ENCODE measurements around the gene COL18A1.

COL18A1 gene

DNA sequence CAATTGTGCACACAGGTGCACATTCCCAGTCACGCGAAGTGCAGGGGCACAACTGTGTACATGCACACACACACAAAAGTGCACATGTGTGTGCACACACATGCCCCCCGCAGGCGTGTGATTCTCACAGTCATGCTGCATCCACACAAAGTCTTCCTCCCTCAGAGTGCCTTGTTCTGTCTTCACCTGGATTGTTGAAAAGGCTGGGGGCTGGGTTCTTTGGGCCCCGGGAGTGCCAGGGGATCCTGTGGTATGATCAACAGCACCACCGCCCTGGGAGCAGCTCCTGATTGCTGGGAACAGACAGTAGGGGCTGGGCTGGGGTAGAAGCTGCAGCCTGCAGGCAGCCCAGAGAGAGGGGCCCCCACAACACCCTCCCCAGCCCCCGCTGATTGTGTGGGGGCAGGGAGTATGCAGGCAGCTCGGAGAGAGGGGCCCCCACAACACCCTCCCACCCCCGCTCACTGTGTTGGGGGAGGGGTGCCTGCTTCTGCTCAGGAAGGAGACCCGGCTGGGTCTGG, 3.4 kb downstream of the COL18A1 start:
- Mint-ChIP-seq H3K4me1 (peaks cover 9% of the 10 kb centered on the region), H3K27ac (no peak overlapping the region), H3K4me3 (no peak overlapping the region), H3K9me3 (no peaks in the 10 kb centered on the region), H3K36me3 (peaks cover 2% of the 10 kb centered on the region), H3K27me3 (peaks cover 54% of the 10 kb centered on the region)
- CTCF ChIA-PET, result no interaction called here
- no peak for DNase-seq

GRCh38 chr21:45408801-45409261, 3.9 kb downstream of the COL18A1 start:
- peaks cover 2% of the 10 kb centered on the region for H3K36me3 Mint-ChIP-seq
- H3K4me1 Mint-ChIP-seq, result peaks cover 6% of the 10 kb centered on the region
- no peaks in the 10 kb centered on the region for H3K9me3 Mint-ChIP-seq
- DNase-seq, result no peak
- no peak overlapping the region for H3K27ac Mint-ChIP-seq
- H3K4me3 Mint-ChIP-seq, result no peak overlapping the region
- peaks cover 49% of the 10 kb centered on the region for H3K27me3 Mint-ChIP-seq
- CTCF ChIA-PET, result no interaction called here

DNA sequence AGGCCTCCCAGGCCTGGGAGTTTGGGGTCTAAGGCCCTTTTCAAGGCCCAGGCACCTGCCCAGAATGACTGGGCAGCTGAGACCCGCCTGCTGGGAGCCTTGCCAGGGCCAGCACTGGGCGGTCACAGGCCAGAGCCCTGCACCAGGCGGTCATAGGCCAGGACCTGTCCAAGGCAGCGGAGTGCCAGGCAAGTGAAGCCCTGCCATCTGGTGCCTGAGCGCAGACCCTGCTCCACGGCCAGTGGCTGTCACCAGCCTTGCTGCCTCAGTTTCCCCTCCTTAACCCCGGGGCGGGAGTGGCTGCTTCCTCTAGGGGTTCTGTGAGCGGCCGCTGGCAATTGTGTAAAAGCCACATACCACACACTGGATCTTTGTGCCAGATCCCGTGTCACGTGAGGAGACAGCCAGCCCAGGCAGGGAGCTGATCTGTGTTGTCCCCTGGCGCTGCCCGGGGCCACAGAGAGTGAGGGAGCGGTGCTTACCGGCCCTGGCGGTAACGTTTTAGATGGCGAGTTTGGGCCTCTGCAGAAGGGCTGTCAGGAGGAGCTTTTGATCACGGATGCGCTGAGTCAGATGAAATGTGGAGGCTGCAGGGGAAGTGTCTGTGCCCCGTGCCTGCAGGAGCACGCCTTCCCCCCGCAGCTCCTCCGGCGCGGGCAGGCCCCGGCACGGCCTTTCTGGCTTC, 4.6 kb downstream of the COL18A1 start:
- CTCF ChIA-PET, result interaction anchor here (1.4 kb wide), 1 partner anchor 100 kb away, joined by 3 read pairs; no protein-coding TSS in a partner anchor
- Mint-ChIP-seq H3K4me1 (no peaks in the 10 kb centered on the region), H3K36me3 (no peaks in the 10 kb centered on the region), H3K27ac (no peak overlapping the region), H3K27me3 (peaks cover 42% of the 10 kb centered on the region), H3K9me3 (no peaks in the 10 kb centered on the region), H3K4me3 (no peak overlapping the region)
- no peak for DNase-seq

- CTCF ChIA-PET, result interaction anchor here (1.4 kb wide), 1 partner anchor 101 kb away, joined by 3 read pairs; no protein-coding TSS in a partner anchor
- Mint-ChIP-seq H3K36me3 (no peaks in the 10 kb centered on the region), H3K27ac (no peak overlapping the region), H3K4me1 (no peaks in the 10 kb centered on the region), H3K9me3 (no peaks in the 10 kb centered on the region), H3K27me3 (peaks cover 40% of the 10 kb centered on the region), H3K4me3 (no peak overlapping the region)
- no peak for DNase-seq
Observed at GRCh38 chr21:45410151-45410864, 5.3 kb downstream of the COL18A1 start.

- Mint-ChIP-seq H3K27ac (no peak overlapping the region), H3K27me3 (peaks cover 34% of the 10 kb centered on the region), H3K4me3 (no peak overlapping the region), H3K4me1 (no peaks in the 10 kb centered on the region), H3K36me3 (no peaks in the 10 kb centered on the region), H3K9me3 (no peaks in the 10 kb centered on the region)
- CTCF ChIA-PET, result interaction anchor here (1.4 kb wide), 1 partner anchor 102 kb away, joined by 3 read pairs; no protein-coding TSS in a partner anchor
- no peak for DNase-seq
Observed at GRCh38 chr21:45410865-45411809, 6.2 kb downstream of the COL18A1 start.

DNA sequence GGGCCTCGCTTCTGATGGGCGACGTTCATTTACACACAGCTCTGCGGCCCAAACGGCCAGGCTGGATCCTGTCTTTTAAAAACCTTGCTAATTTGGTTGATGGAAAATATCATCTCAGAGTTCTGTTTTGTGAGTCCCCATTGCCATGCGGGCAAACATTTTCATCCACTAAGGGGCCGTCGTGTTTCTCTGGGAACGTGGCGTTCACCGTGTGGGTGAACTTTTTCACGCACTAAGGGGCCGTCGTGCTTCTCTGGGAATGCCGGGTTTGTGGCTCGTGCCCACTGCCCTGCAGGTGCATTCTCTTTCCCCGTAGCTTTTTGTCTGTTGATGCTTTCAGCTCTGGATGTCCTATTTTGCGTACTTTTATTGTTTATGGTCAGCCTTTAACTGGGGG, 6.8 kb downstream of the COL18A1 start:
- H3K27me3 Mint-ChIP-seq, result peaks cover 28% of the 10 kb centered on the region
- no peaks in the 10 kb centered on the region for H3K36me3 Mint-ChIP-seq
- CTCF ChIA-PET, result no interaction called here
- H3K9me3 Mint-ChIP-seq, result no peaks in the 10 kb centered on the region
- H3K4me3 Mint-ChIP-seq, result no peak overlapping the region
- no peak overlapping the region for H3K27ac Mint-ChIP-seq
- H3K4me1 Mint-ChIP-seq, result no peaks in the 10 kb centered on the region
- no peak for DNase-seq

DNA sequence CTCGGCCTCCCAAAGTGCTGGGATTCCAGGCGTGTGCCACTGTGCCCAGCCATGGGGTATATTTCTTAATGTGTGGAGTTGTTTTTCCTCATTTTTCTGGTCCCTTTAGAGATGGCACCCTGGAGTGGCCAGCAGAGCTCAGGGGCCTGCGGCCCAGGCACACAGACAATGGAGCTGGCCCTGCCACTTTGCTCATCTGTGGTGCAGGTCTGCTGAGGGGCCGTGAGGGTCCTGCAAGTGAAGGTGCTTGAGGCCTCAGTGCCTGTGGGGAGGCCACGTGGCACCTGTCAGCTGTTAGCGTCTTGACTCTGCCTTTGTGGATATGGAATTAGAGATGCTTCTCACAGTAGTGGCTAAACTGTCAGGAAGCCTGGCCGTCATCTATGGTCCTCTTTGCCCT, 7.5 kb downstream of the COL18A1 start:
- H3K36me3 Mint-ChIP-seq, result no peaks in the 10 kb centered on the region
- H3K4me1 Mint-ChIP-seq, result no peaks in the 10 kb centered on the region
- H3K4me3 Mint-ChIP-seq, result no peak overlapping the region
- CTCF ChIA-PET, result no interaction called here
- no peak for DNase-seq
- H3K27ac Mint-ChIP-seq, result no peak overlapping the region
- no peaks in the 10 kb centered on the region for H3K9me3 Mint-ChIP-seq
- peaks cover 21% of the 10 kb centered on the region for H3K27me3 Mint-ChIP-seq

DNA sequence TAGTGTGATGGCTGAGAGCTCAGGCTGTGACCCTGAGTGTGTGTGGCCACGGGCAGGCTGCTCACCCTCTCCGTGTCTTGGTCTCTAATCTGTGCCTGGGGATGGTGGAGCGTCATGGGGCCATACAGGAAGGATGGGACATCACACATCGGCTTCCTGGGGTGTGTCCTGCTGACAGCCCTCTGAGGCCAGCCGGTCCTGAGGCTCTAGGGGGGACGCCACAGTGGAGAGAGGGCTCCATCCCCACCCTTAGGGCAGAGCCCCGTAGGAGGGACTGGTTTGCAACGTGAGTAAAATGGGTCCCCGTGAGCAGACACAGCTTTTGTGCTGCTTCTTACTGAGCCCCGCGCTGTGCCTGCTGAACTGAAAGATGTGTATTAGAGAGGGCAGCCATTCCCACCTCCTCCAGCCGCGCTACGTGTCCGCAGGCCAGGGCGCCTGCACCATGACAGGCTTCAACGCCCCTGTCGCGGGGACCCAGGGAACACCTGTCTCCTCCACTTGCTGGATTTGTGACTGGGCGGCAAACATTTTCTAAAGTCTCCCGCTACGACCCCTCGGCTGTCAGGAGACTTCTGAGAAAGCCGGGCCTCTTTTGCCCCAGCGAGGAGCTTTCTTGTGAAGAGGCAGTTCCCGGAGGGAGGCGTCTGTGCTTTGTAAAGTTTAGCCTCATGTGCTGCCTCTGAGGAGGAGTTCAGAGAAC, 8.1 kb downstream of the COL18A1 start:
- Mint-ChIP-seq H3K36me3 (no peaks in the 10 kb centered on the region), H3K4me1 (no peaks in the 10 kb centered on the region), H3K27ac (no peak overlapping the region), H3K4me3 (no peak overlapping the region), H3K27me3 (peaks cover 15% of the 10 kb centered on the region), H3K9me3 (no peaks in the 10 kb centered on the region)
- CTCF ChIA-PET, result no interaction called here
- DNase-seq, result no peak

- H3K27me3 Mint-ChIP-seq, result peaks cover 7% of the 10 kb centered on the region
- CTCF ChIA-PET, result no interaction called here
- H3K9me3 Mint-ChIP-seq, result no peaks in the 10 kb centered on the region
- no peak overlapping the region for H3K27ac Mint-ChIP-seq
- H3K4me3 Mint-ChIP-seq, result no peak overlapping the region
- no peak for DNase-seq
- H3K36me3 Mint-ChIP-seq, result no peaks in the 10 kb centered on the region
- H3K4me1 Mint-ChIP-seq, result no peaks in the 10 kb centered on the region
Observed at GRCh38 chr21:45413922-45414321, 9.0 kb downstream of the COL18A1 start.

GRCh38 chr21:45414396-45415187, 9.6 kb downstream of the COL18A1 start:
- no peaks in the 10 kb centered on the region for H3K36me3 Mint-ChIP-seq
- H3K27ac Mint-ChIP-seq, result no peak overlapping the region
- no peak overlapping the region for H3K4me3 Mint-ChIP-seq

DNA sequence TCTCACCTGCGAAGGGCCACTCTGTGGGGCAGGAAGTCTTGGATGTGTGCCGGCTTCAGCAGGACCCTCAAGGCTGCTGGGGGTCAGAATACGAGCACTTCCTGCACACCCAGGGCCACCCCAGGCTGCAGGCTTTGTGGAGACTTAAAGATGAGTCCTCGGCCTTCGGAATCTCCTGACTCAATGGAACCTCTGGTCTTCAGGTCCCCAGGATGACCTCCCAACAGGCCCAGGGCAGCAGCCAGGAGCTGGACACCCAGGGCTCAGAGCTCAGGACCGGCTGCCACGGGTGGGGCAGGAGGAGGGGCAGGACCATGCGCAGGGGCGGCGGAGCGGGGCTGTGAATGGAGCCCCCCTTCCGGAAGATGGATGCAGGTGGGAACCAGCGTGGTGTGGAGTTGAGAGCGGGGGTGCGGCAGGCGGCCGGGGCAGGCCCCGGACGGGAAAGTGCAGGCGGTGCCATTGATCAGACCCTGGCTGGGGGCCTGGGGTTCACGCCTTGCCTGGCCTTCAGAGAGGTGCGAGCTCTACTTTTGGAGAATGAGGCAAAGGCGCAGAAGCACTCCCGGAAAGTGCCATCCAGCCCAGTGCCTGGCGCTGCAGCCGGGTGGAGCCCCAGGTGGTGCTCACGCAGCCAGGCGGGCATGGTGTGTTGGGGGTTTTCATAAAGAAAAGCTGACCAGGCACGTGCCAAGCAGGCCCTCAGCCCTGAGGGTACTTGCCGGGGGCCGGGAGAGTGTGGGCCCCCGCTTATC, 10.4 kb downstream of the COL18A1 start:
- H3K4me1 Mint-ChIP-seq, result no peaks in the 10 kb centered on the region
- no peak overlapping the region for H3K4me3 Mint-ChIP-seq
- DNase-seq, result no peak
- no peaks in the 10 kb centered on the region for H3K9me3 Mint-ChIP-seq
- no peaks in the 10 kb centered on the region for H3K36me3 Mint-ChIP-seq
- H3K27ac Mint-ChIP-seq, result no peak overlapping the region
- CTCF ChIA-PET, result no interaction called here
- no peaks in the 10 kb centered on the region for H3K27me3 Mint-ChIP-seq

More at GRCh38 chr21:45414396-45415187, 9.6 kb downstream of the COL18A1 start:
- H3K4me1 Mint-ChIP-seq, result no peaks in the 10 kb centered on the region
- CTCF ChIA-PET, result no interaction called here
- H3K9me3 Mint-ChIP-seq, result no peaks in the 10 kb centered on the region
- DNase-seq, result no peak
- H3K27me3 Mint-ChIP-seq, result no peaks in the 10 kb centered on the region

GRCh38 chr21:45415943-45416611, 11.1 kb downstream of the COL18A1 start:
- CTCF ChIA-PET, result no interaction called here
- H3K4me1 Mint-ChIP-seq, result no peaks in the 10 kb centered on the region
- no peak overlapping the region for H3K4me3 Mint-ChIP-seq
- no peaks in the 10 kb centered on the region for H3K9me3 Mint-ChIP-seq
- H3K36me3 Mint-ChIP-seq, result no peaks in the 10 kb centered on the region
- H3K27ac Mint-ChIP-seq, result no peak overlapping the region
- H3K27me3 Mint-ChIP-seq, result no peaks in the 10 kb centered on the region
- no peak for DNase-seq
